OCI-LY3 (cell line): ENCODE measurements around the gene HAVCR1.
A peak's percentile ranks its signal among the peaks of the same experiment; 100 is the strongest.

Experiments used
- H2AFZ ChIP-seq: fragments of 200-600, 300-600 bp; shearing (Covaris generic); 2 replicates; pipeline ENCODE4 v1.6.0; 2014; ENCODE audit warnings: antibody characterized with exemption, low read depth, low read length
- H3K27ac ChIP-seq: fragments of 200-600, 300-600 bp; sonication (generic); 2 replicates; pipeline ENCODE4 v1.5.1; 2014; ENCODE audit warnings: mild to moderate bottlenecking, low read length, moderate library complexity, mixed read lengths
- H3K27me3 ChIP-seq: fragments of 200-600, 300-600 bp; sonication (generic); 2 replicates; pipeline ENCODE4 v1.6.1; 2014; ENCODE audit warnings: low read depth, low read length, mixed read lengths
- H3K36me3 ChIP-seq: fragments of 200-600, 300-600 bp; sonication (generic); replicated peaks from 2 replicates; pipeline ENCODE3; 2014; ENCODE audit warnings: low read depth, low read length, mixed read lengths
- H3K4me1 ChIP-seq: fragments of 300-600, 200-600 bp; sonication (generic); 2 replicates; pipeline ENCODE4 v1.6.1; 2014; ENCODE audit warnings: low read length, mixed read lengths
- H3K4me2 ChIP-seq: fragments of 200-600, 300-600 bp; sonication (generic); 2 replicates; pipeline ENCODE4 v1.6.1; 2014; ENCODE audit warnings: low read length, mixed read lengths
- H3K4me3 ChIP-seq: fragments of 300-600, 200-600 bp; sonication (generic); 2 replicates; pipeline ENCODE4 v1.5.1; 2014; ENCODE audit warnings: antibody characterized with exemption, mild to moderate bottlenecking, low read length, moderate library complexity
- H3K79me2 ChIP-seq: fragments of 300-600, 200-600 bp; shearing (Covaris generic); 2 replicates; pipeline ENCODE4 v1.6.1; 2014; ENCODE audit warnings: mild to moderate bottlenecking, low read length, mixed read lengths
- H3K9ac ChIP-seq: fragments of 300-600, 200-600 bp; shearing (Covaris generic); 2 replicates; pipeline ENCODE4 v1.6.0; 2014; ENCODE audit warnings: mild to moderate bottlenecking, low read length, moderate library complexity
- H3K9me3 ChIP-seq: fragments of 200-600, 300-600 bp; shearing (Covaris generic); 2 replicates; pipeline ENCODE4 v1.6.1; 2014; ENCODE audit warnings: low read length, mixed read lengths; ENCODE audit not compliant: insufficient read depth
- H4K20me1 ChIP-seq: fragments of 200-600, 300-600 bp; sonication (generic); 2 replicates; pipeline ENCODE4 v1.6.1; 2016; ENCODE audit warnings: low read length, mixed read lengths; ENCODE audit not compliant: insufficient read depth
- CTCF ChIP-seq: fragments of 200-600, 300-600 bp; sonication (generic); IDR thresholded peaks from 2 replicates; pipeline ENCODE4 v1.5.1; 2014; ENCODE audit warnings: antibody characterized with exemption, low read length, low read depth
- EZH2phosphoT487 ChIP-seq: fragments of 200-600 bp; shearing (Covaris generic); IDR thresholded peaks from 2 replicates; pipeline ENCODE4 v1.6.1; 2018; ENCODE audit warnings: antibody characterized with exemption, mixed run types, low read depth

Gene HAVCR1

DNA sequence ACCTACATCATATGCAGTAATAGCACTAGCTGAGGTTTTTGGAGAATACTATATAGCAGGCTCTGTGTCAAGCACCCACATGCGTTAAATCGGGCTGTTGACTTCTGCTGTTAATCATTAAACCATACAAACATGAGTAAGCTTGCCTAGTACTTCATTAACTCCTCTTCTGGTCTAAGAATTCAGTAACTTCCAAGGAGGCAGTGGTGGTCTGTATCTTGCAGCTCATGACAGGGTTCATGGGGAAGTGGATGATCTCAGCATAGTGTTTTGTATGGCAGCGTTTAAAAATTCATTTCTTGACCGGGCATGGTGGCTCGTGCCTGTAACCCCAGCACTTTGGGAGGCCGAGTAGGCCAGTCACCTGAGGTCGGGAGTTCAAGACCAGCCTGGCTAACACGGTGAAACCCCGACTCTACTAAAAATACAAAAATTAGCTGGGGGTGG is at the start of gene HAVCR1:
TSS of gene HAVCR1 (minus strand) at position 24 of the 447 bp plus-strand sequence. CDS start 1,173 bp downstream, outside the sequence.
- Histone ChIP-seq H3K27ac (no peak within 1 kb of the TSS), H3K27me3 (no peaks in the 10 kb centered on the region), H3K36me3 (no peaks in the 10 kb centered on the region), H4K20me1 (no peaks in the 10 kb centered on the region), H3K4me3 (peak within 1 kb of the TSS; percentile 72), H3K4me2 (peak within 1 kb of the TSS; percentile 93), H3K9ac (no peak within 1 kb of the TSS; the same call in 1 of the 2 replicates), H2AFZ (peak within 1 kb of the TSS; percentile 95), H3K9me3 (no peaks in the 10 kb centered on the region), H3K4me1 (peaks cover 11% of the 10 kb centered on the region), H3K79me2 (no peaks in the 10 kb centered on the region)
- TF ChIP-seq EZH2phosphoT487 (no peak), CTCF (no peak)

DNA sequence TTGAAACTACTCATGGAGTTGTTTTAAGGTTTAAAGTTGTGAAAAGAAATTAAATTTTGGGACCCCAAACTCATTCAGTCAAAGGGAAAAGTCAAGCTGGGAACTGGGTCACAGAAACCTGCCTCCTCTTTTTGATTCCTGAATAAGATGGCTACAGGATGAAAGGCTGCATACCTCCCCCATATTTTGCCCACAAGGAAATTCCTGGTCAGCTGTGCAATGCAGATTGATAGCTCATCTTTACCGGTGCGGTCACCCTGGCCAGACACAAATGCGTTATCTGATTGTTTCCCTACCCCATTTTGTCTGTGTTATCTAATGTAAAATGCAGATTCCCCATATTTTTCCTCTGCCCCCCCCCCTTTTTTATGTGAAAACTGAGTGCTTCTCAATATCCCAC is 48.6 kb upstream of the HAVCR1 start:
- Histone ChIP-seq H4K20me1 (no peaks in the 10 kb centered on the region), H3K4me2 (no peak overlapping the region), H3K79me2 (no peaks in the 10 kb centered on the region), H3K4me1 (peaks cover 15% of the 10 kb centered on the region), H3K27me3 (no peaks in the 10 kb centered on the region), H3K9me3 (no peaks in the 10 kb centered on the region), H2AFZ (no peak overlapping the region), H3K36me3 (no peaks in the 10 kb centered on the region), H3K4me3 (no peak overlapping the region), H3K27ac (no peak overlapping the region), H3K9ac (no peak overlapping the region)
- TF ChIP-seq CTCF = no peak
- no peak for TF ChIP-seq EZH2phosphoT487

DNA sequence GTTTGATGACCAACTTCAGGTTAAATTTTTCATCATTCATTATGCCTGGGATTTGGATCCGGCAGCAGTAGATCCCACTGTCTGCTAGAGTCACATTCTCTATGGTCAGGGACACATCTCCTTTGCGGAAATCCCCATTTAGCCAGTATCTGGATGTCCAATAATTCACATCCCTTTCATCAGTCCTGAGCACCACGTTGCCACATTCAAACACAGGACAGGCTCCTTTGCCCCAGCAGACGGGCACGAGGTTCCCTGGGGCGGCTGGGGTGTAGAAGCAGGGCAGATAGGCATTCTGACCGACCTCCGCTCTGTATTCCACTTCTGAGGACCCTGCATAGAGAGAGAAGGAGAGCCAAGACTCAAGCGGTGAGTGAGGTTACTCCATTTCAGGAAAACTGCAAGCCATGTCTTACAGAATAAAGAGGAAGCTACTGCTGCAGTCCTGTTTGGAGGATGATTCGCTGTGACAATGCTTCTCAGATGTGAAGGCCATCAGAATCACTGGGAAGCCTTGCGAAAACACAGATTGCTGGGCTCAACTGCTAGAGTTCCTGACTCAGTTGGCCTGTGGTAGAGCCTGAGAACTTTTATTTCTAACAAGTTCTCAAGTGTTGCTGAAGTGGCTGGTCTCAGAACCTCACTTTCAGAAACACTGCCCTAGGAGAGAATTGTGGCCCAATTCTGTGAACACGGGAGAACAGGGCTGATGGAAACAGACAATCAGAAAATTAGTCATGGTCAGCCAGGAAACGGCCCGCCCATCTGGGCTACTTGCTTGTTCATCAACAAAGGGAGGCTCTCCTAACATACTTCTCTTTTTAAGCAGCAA is 47.9 kb upstream of the HAVCR1 start:
- no peak overlapping the region for H3K27ac ChIP-seq
- no peaks in the 10 kb centered on the region for H3K9me3 ChIP-seq
- H2AFZ ChIP-seq = no peak overlapping the region
- no peaks in the 10 kb centered on the region for H4K20me1 ChIP-seq
- no peaks in the 10 kb centered on the region for H3K36me3 ChIP-seq
- H3K27me3 ChIP-seq = no peaks in the 10 kb centered on the region
- H3K4me3 ChIP-seq = no peak overlapping the region
- no peaks in the 10 kb centered on the region for H3K79me2 ChIP-seq
- TF ChIP-seq CTCF (no peak), EZH2phosphoT487 (no peak)
- peaks cover 15% of the 10 kb centered on the region for H3K4me1 ChIP-seq
- no peak overlapping the region for H3K9ac ChIP-seq
- no peak overlapping the region for H3K4me2 ChIP-seq

DNA sequence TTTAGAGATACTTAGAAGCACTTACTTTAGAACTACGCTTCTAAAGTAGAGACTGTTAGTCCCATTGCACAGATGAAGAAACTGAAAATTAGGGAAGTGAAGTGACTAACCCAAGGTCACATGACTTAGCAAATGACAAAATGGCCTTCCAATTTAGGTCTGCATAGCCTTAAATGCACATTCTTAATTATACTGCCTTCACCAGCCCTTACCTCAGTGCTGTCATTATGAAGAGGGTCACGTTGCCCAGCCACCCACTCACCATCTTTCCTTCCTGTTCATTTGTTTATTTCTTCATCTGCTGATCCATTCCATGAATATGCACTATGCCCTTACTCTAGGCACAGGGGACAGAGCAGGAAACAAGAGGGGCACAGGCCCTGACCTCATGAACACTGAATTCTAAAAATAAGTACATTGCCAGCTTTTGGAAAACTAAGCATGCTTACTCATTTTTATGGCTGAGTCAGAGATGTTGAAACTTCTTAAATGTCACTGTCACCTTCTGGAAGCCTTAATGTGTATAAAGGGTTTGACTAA is 41.3 kb upstream of the HAVCR1 start:
- Histone ChIP-seq H3K4me2 (no peak overlapping the region), H3K27ac (no peak overlapping the region), H2AFZ (no peak overlapping the region; the same call in 1 of the 2 replicates), H3K79me2 (no peaks in the 10 kb centered on the region), H3K9ac (no peak overlapping the region), H4K20me1 (no peaks in the 10 kb centered on the region), H3K4me1 (peaks cover 5% of the 10 kb centered on the region; the same call in 1 of the 2 replicates), H3K4me3 (no peak overlapping the region), H3K27me3 (no peaks in the 10 kb centered on the region), H3K9me3 (no peaks in the 10 kb centered on the region), H3K36me3 (no peaks in the 10 kb centered on the region)
- TF ChIP-seq EZH2phosphoT487 (no peak), CTCF (no peak)
